ENCODE measurements around the gene SLC16A3.

GRCh38 chr17:82224666-82225065 is 4.2 kb upstream of the SLC16A3 start:
- TF ChIP-seq, protein P1, sequence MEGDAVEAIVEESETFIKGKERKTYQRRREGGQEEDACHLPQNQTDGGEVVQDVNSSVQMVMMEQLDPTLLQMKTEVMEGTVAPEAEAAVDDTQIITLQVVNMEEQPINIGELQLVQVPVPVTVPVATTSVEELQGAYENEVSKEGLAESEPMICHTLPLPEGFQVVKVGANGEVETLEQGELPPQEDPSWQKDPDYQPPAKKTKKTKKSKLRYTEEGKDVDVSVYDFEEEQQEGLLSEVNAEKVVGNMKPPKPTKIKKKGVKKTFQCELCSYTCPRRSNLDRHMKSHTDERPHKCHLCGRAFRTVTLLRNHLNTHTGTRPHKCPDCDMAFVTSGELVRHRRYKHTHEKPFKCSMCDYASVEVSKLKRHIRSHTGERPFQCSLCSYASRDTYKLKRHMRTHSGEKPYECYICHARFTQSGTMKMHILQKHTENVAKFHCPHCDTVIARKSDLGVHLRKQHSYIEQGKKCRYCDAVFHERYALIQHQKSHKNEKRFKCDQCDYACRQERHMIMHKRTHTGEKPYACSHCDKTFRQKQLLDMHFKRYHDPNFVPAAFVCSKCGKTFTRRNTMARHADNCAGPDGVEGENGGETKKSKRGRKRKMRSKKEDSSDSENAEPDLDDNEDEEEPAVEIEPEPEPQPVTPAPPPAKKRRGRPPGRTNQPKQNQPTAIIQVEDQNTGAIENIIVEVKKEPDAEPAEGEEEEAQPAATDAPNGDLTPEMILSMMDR (optimal IDR thresholded peaks at IDR 0.05 in 1 of 3, IDR thresholded peaks at IDR 0.05 in 1 of 3, conservative IDR thresholded peaks at IDR 0.05 in 1 of 3; ENCODE audit: extremely low read depth in 1 of 3, insufficient read depth in 2 of 3, low read length in 3 of 3) = no peak
- TF ChIP-seq EZH2 (IDR thresholded peaks at IDR 0.05; ENCODE audit: low read length) = no peak

Data from keratinocyte (primary cell).